Measurements from ENCODE around the gene EPHB2. TPM values are rescaled to one million over a fixed set of nuclear protein-coding genes. Genes with fewer than 3 reads are reported as not detected.

Gene EPHB2
- total RNA-seq, 1 experiment from 2014 or later = 18.5 TPM

GRCh38 chr1:22812092-22812880 is 101.6 kb downstream of the EPHB2 start:
- ATAC-seq (no peak), DNase-seq (ENCODE audit: low spot score) (no peak)
- Mint-ChIP-seq H3K4me1 (no peaks in the 10 kb centered on the region), H3K27ac (no peak overlapping the region), H3K9me3 (no peaks in the 10 kb centered on the region), H3K27me3 (ENCODE audit: low read depth) (no peaks in the 10 kb centered on the region), H3K36me3 (no peaks in the 10 kb centered on the region), H3K4me3 (no peak overlapping the region)
- POLR2A ChIA-PET = no interaction called here
- CTCF ChIA-PET = no interaction called here
- TF ChIP-seq E2F1 (CRISPR knock-in tag; IDR thresholded peaks at IDR 0.05) = no peak
- no peak for TF ChIP-seq RELA (CRISPR knock-in tag; IDR thresholded peaks at IDR 0.05; ENCODE audit: borderline replicate concordance)
- TF ChIP-seq ARID4B (CRISPR knock-in tag; IDR thresholded peaks at IDR 0.05; ENCODE audit: borderline replicate concordance) = no peak
- TF ChIP-seq GTF2I (CRISPR knock-in tag; conservative IDR thresholded peaks at IDR 0.05) = no peak
- no peak for TF ChIP-seq ZNF281 (CRISPR knock-in tag; IDR thresholded peaks at IDR 0.05)
- no peak for TF ChIP-seq CREB1 (CRISPR knock-in tag; IDR thresholded peaks at IDR 0.05)
- TF ChIP-seq ZNF532 (CRISPR knock-in tag; IDR thresholded peaks at IDR 0.05; ENCODE audit: borderline replicate concordance) = no peak
- TF ChIP-seq ATF6 (CRISPR knock-in tag; IDR thresholded peaks at IDR 0.05) = no peak
- TF ChIP-seq TEAD4 (CRISPR knock-in tag; IDR thresholded peaks at IDR 0.05) = no peak
- no peak for TF ChIP-seq MXD4 (CRISPR knock-in tag; IDR thresholded peaks at IDR 0.05; ENCODE audit: borderline replicate concordance)
